Loucy (cell line): Measurements from ENCODE around the gene APPBP2.

Source experiments
- H2AFZ ChIP-seq: fragments of 200-600 bp; sonication (generic); 2 replicates; pipeline ENCODE4 v1.6.0; 2016; ENCODE audit warnings: antibody characterized with exemption, mild to moderate bottlenecking, low read length, moderate library complexity
- H3F3A ChIP-seq: fragments of 200-600 bp; 2 replicates; pipeline ENCODE4 v1.6.0; 2016; ENCODE audit warnings: antibody characterized with exemption, low read depth, mild to moderate bottlenecking
- H3K27me3 ChIP-seq: fragments of 200-600 bp; sonication (generic); 2 replicates; pipeline ENCODE4 v1.6.1; 2014; ENCODE audit warnings: low read length, mild to moderate bottlenecking; ENCODE audit not compliant: insufficient read depth, poor library complexity, severe bottlenecking
- H3K36me3 ChIP-seq: fragments of 200-600 bp; sonication (generic); 2 replicates; pipeline ENCODE4 v1.6.1; 2016; ENCODE audit warnings: low read length; ENCODE audit not compliant: insufficient read depth
- H3K4me1 ChIP-seq: fragments of 200-600 bp; sonication (generic); 2 replicates; pipeline ENCODE4 v1.5.1; 2014; ENCODE audit warnings: low read length, mild to moderate bottlenecking; ENCODE audit not compliant: insufficient read depth, poor library complexity, severe bottlenecking
- H3K4me2 ChIP-seq: fragments of 200-600 bp; sonication (generic); 2 replicates; pipeline ENCODE4 v1.6.0; 2014; ENCODE audit warnings: antibody characterized with exemption, low read length, low read depth, mild to moderate bottlenecking; ENCODE audit not compliant: poor library complexity, severe bottlenecking
- H3K4me3 ChIP-seq: fragments of 200-600 bp; sonication (generic); 2 replicates; pipeline ENCODE4 v1.5.1; 2014; ENCODE audit warnings: low read length, mild to moderate bottlenecking, mixed read lengths; ENCODE audit not compliant: poor library complexity, severe bottlenecking
- H3K79me2 ChIP-seq: fragments of 200-600 bp; sonication (generic); 2 replicates; pipeline ENCODE4 v1.6.1; 2014; ENCODE audit warnings: low read length; ENCODE audit not compliant: insufficient read depth
- H3K9ac ChIP-seq: fragments of 200-600 bp; sonication (generic); 2 replicates; pipeline ENCODE4 v1.6.0; 2014; ENCODE audit warnings: mild to moderate bottlenecking, low read depth, low read length, moderate library complexity; ENCODE audit not compliant: poor library complexity, severe bottlenecking
- H3K9me2 ChIP-seq: fragments of 200-600 bp; sonication (generic); replicated peaks from 2 replicates; pipeline ENCODE4 v1.6.1; 2016; ENCODE audit warnings: low read depth, low read length, mixed read lengths
- H3K9me3 ChIP-seq: fragments of 200-600 bp; sonication (generic); 2 replicates; pipeline ENCODE4 v1.6.1; 2014; ENCODE audit warnings: mild to moderate bottlenecking, antibody characterized with exemption, low read length, low read depth; ENCODE audit not compliant: insufficient read depth
- H4K20me1 ChIP-seq: fragments of 200-600 bp; sonication (generic); 2 replicates; pipeline ENCODE4 v1.6.0; 2014; ENCODE audit warnings: antibody characterized with exemption, low read length, mild to moderate bottlenecking; ENCODE audit not compliant: insufficient read depth, poor library complexity, severe bottlenecking
- EZH2phosphoT487 ChIP-seq: fragments of 200-600 bp; IDR thresholded peaks from 2 replicates; pipeline ENCODE4 v1.6.1; 2018; ENCODE audit warnings: antibody characterized with exemption, mild to moderate bottlenecking, moderate library complexity, borderline replicate concordance
- TF ChIP-seq, protein P1 (sequence below): fragments of 200-600 bp; sonication (generic); conservative IDR thresholded peaks from 2 replicates; pipeline ENCODE4 v1.5.1; 2014; ENCODE audit warnings: mild to moderate bottlenecking, antibody characterized with exemption, low read length

APPBP2 gene

DNA sequence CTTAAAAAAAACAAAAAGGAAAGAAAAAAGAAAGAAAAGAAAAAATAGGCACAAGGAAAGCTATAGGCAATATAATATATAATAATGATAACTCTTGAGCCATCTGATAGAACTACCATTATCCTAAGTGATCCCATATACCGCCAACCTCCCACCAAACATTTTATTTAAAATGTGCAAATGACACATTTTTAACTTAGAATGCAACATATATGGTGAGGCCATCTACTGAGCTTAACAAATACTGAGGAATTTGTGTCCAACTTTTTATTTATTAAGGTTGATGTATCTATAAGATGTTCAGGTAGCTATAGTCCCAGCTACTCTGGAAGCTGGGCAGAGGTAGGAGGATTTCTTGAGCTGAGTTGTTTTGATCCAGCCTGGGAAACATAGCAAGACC, 14.4 kb upstream of the APPBP2 start:
- Histone ChIP-seq H3K4me1 (no peaks in the 10 kb centered on the region), H3K36me3 (no peaks in the 10 kb centered on the region), H3K9ac (no peak overlapping the region), H3K27me3 (no peaks in the 10 kb centered on the region), H3K4me2 (no peak overlapping the region), H3K79me2 (no peaks in the 10 kb centered on the region), H3F3A (no peaks in the 10 kb centered on the region), H3K9me3 (no peaks in the 10 kb centered on the region), H3K9me2 (no peaks in the 10 kb centered on the region), H3K4me3 (no peak overlapping the region), H4K20me1 (no peaks in the 10 kb centered on the region), H2AFZ (no peak overlapping the region)
- TF ChIP-seq, protein P1, sequence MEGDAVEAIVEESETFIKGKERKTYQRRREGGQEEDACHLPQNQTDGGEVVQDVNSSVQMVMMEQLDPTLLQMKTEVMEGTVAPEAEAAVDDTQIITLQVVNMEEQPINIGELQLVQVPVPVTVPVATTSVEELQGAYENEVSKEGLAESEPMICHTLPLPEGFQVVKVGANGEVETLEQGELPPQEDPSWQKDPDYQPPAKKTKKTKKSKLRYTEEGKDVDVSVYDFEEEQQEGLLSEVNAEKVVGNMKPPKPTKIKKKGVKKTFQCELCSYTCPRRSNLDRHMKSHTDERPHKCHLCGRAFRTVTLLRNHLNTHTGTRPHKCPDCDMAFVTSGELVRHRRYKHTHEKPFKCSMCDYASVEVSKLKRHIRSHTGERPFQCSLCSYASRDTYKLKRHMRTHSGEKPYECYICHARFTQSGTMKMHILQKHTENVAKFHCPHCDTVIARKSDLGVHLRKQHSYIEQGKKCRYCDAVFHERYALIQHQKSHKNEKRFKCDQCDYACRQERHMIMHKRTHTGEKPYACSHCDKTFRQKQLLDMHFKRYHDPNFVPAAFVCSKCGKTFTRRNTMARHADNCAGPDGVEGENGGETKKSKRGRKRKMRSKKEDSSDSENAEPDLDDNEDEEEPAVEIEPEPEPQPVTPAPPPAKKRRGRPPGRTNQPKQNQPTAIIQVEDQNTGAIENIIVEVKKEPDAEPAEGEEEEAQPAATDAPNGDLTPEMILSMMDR, result no peak
- TF ChIP-seq EZH2phosphoT487, result no peak

DNA sequence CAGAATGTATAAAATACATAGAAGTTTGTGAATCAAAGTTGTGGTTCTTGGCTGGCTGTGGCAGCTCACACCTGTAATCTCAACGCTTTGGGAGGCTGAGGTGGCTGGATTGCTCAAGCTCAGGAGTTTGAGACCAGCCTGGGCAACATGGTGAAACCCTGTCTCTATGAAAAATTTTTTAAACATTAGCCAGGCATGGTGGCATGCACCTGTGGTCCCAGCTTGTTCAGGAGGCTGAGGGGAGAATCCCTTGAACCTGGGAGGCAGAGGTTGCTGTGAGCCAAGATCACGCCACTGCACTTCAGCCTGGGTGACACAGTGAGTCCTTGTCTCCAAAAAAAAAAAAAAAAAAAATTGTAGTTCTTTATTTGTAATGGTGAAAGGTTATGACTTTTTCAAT, 13.8 kb upstream of the APPBP2 start:
- no peak for TF ChIP-seq EZH2phosphoT487

DNA sequence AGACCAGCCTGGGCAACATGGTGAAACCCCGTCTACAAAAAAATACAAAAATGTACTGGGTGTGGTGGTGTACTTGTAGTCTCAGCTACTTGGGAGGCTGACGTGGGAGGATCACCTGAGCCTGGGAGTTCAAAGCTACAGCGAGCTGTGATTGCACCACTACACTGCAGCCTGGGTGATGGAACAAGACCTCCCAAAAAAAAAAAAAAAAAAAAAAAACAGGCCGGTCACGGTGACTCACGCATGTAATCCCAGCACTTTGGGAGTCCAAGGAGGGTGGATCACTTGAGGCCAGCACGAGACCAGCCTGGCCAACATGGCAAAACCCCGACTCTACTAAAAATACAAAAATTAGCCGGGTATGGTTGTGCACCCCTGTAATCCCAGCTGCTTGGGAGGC, 12.7 kb upstream of the APPBP2 start:
- Histone ChIP-seq H3K4me3 (no peak overlapping the region), H3K9me3 (no peaks in the 10 kb centered on the region), H2AFZ (no peak overlapping the region), H3K27me3 (no peaks in the 10 kb centered on the region), H4K20me1 (no peaks in the 10 kb centered on the region), H3K9me2 (no peaks in the 10 kb centered on the region), H3K4me2 (no peak overlapping the region), H3K36me3 (no peaks in the 10 kb centered on the region), H3K79me2 (no peaks in the 10 kb centered on the region), H3F3A (no peaks in the 10 kb centered on the region), H3K9ac (no peak overlapping the region), H3K4me1 (no peaks in the 10 kb centered on the region)
- no peak for TF ChIP-seq EZH2phosphoT487
- TF ChIP-seq, protein P1, result no peak

More for the DNA sequence above, 13.8 kb upstream of the APPBP2 start:
- H3K4me3 ChIP-seq, result no peak overlapping the region
- H2AFZ ChIP-seq, result no peak overlapping the region
- H3K9me3 ChIP-seq, result no peaks in the 10 kb centered on the region
- H3K9me2 ChIP-seq, result no peaks in the 10 kb centered on the region
- no peaks in the 10 kb centered on the region for H3K27me3 ChIP-seq
- no peaks in the 10 kb centered on the region for H4K20me1 ChIP-seq
- no peaks in the 10 kb centered on the region for H3K36me3 ChIP-seq
- H3K4me2 ChIP-seq, result no peak overlapping the region
- H3K4me1 ChIP-seq, result no peaks in the 10 kb centered on the region
- no peak overlapping the region for H3K9ac ChIP-seq
- no peaks in the 10 kb centered on the region for H3K79me2 ChIP-seq
- no peaks in the 10 kb centered on the region for H3F3A ChIP-seq
